Heart right ventricle (tissue), 16 donors: ENCODE results near the gene COL18A1. TPM values are rescaled to one million over a fixed set of nuclear protein-coding genes. Genes with fewer than 3 reads are reported as not detected.

Experiments used
- ATAC-seq, 8 donors: fragments of 200-7000 bp; cut with Tn5 transposase; one replicate each; pipeline ENCODE4 v1.9.1; 2020; ENCODE audit warnings: mild to moderate bottlenecking in 8 of 8, moderate library complexity in 8 of 8, moderate number of reproducible peaks in 1 of 8
- DNase-seq, 2 donors: peaks; one replicate each; pipeline ENCODE4 v3.0.0-alpha.2; 2020
- H3K27ac ChIP-seq, 10 donors: fragments of 200-600 bp; sonication (generic) in 2 of 10; one replicate each; pipeline versions ENCODE4 v1.5.0 to v1.8.0; 2020 to 2022; ENCODE audit warnings: mild to moderate bottlenecking in 3 of 10
- H3K27me3 ChIP-seq, 7 donors: fragments of 200-600 bp; one replicate each; pipeline ENCODE4 v1.8.0; 2021 to 2022; ENCODE audit warnings: mild to moderate bottlenecking in 2 of 7
- H3K36me3 ChIP-seq, 9 donors: fragments of 200-600 bp; sonication (generic) in 1 of 9; one replicate each; pipeline versions ENCODE4 v1.5.0 to v1.8.0; 2020 to 2022; ENCODE audit warnings: mild to moderate bottlenecking in 2 of 9
- H3K4me1 ChIP-seq, 9 donors: fragments of 200-600 bp; sonication (generic) in 1 of 9; one replicate each; pipeline versions ENCODE4 v1.5.0 to v1.8.0; 2020 to 2022; ENCODE audit warnings: mild to moderate bottlenecking in 4 of 9
- H3K4me3 ChIP-seq, 10 donors: fragments of 200-600 bp; sonication (generic) in 2 of 10; one replicate each; pipeline versions ENCODE4 v1.5.0 to v1.8.0; 2020 to 2022; ENCODE audit warnings: mild to moderate bottlenecking in 7 of 10, moderate library complexity in 2 of 10
- H3K9me3 ChIP-seq, 11 donors: fragments of 200-600 bp in 10 of 11; sonication (generic) in 2 of 11; one replicate each; pipeline versions ENCODE4 v1.5.0 to v1.8.0; 2013 to 2022; ENCODE audit warnings: mild to moderate bottlenecking in 2 of 11, control low read depth in 1 of 11, moderate library complexity in 1 of 11
- CTCF ChIP-seq, 9 donors: fragments of 200-600 bp; sonication (generic) in 2 of 9; IDR thresholded peaks; one replicate each; pipeline versions ENCODE4 v1.5.0 to v1.8.0; 2021 to 2022; ENCODE audit warnings: antibody characterized with exemption in 9 of 9, mild to moderate bottlenecking in 5 of 9, moderate library complexity in 1 of 9
- WGBS, 2 donors: extraction: QIAGEN DNeasy Blood & Tissue Kit; methylation state at CpG; one replicate each; pipeline ENCODE4 v1.1.7; 2013; ENCODE audit warnings: inconsistent platforms in 1 of 2; 5-methylcytosine and 5-hydroxymethylcytosine counted together
- intact Hi-C, 10 donors: fragments of 100-400 bp; cut with DNase I; formaldehyde crosslinking; loops; one replicate each; pipeline versions ENCODE4 v1.11.1 to v1.14.2; 2022
- polyA plus RNA-seq, 2 donors: library from polyadenylated mRNA; stranded (reverse); fragments of 200-250 nt; gene quantifications; one replicate each; pipeline ENCODE4 v1.2.3, GENCODE V29; 2013
- total RNA-seq, 10 donors: library from RNA; stranded (reverse); fragmentation: NEBNext Ultra II Directional in 3 of 10; extraction: Animal tissue kit (Norgen Biotek cat#: 25700) in 3 of 10; gene quantifications; one replicate each; pipeline versions ENCODE4 v1.2.1 to v1.2.4, GENCODE V29; 2021 to 2023
- donor health status: Arrhythmogenic right ventricular cardiomyopathy.
- donor health status: ischemic (EF 13 %, LVEDD 7.1; RV severe dilation, severe dysfunction).
- donor health status: healthy with polysubstance abuse.
- donor health status: DM: no; HTN: yes; CAD: no.
- donor health status: DM: no; HTN: no; CAD: no.
- donor health status: ischemic (EF 25% LVEDD 6.9; RV normal size, moderate dysfunction).
- donor health status: ischemic (EF 25% LVEDD 5.7; RV mildly dilated, moderate dysfunction).
- donor health status: healthy.
- donor health status: DM: yes; HTN: yes; CAD: no.
- donor health status: Ischemic cardiomyopathy.
- donor health status: ischemic (EF 35%, LVEDD 5.7; RV mildly dilated, moderate dysfunction).
- donor health status: nonischemic (EF 11% LVEDD 7.7; RV severe dilation, severe dysfunction).
- donor health status: DM: yes; HTN: yes; CAD: no.
- donor health status: PGD.
- donor health status: ischemic (EF 29% LVEDD 5.4; RV normal size, mild dysfunction).
- donor health status: nonischemic (EF 23%, LVEDD 6.1; RV moderate dilation, normal function).

The COL18A1 gene
- total and polyA plus RNA-seq, 12 donors, result 33.7 to 87.1 (median 52.6) TPM

GRCh38 chr21:45413922-45414321, 9.0 kb downstream of the COL18A1 start:
- TF ChIP-seq CTCF (IDR thresholded peaks at IDR 0.05), result no peak
- H3K27me3 ChIP-seq, result no peaks in the 10 kb centered on the region
- H3K36me3 ChIP-seq, result peaks cover 0 to 13% (median 0%) of the 10 kb centered on the region in 9 donors
- ATAC-seq (no peak), DNase-seq (peak in 1 of 2 donors; percentile 19)
- 81 to 92% methylated on average over 7 of the region's 7 CpGs for WGBS, 2 donors
- H3K4me3 ChIP-seq, result no peak overlapping the region
- H3K9me3 ChIP-seq, result no peaks in the 10 kb centered on the region
- intact Hi-C loops, result loop anchor here in 1 of 10 donors (2.0 kb wide), 1 partner anchor 21 kb away; no protein-coding TSS in a partner anchor
- H3K4me1 ChIP-seq, result peaks cover 23 to 77% (median 47%) of the 10 kb centered on the region in 9 donors
- H3K27ac ChIP-seq, result peak overlapping the region in 2 of 10 donors; percentile 15 to 46

- whole genome bisulfite sequencing, 2 donors, result 92 to 94% methylated on average over 25 of the region's 25 CpGs
- Histone ChIP-seq H3K4me1 (peaks cover 20 to 72% (median 42%) of the 10 kb centered on the region in 9 donors), H3K27me3 (no peaks in the 10 kb centered on the region), H3K4me3 (no peak overlapping the region), H3K9me3 (no peaks in the 10 kb centered on the region), H3K36me3 (peaks cover 0 to 13% (median 0%) of the 10 kb centered on the region in 9 donors), H3K27ac (peak overlapping the region in 2 of 10 donors; percentile 15 to 46)
- DNase-seq, result no peak
- intact Hi-C loops, result loop anchor here in 1 of 10 donors (2.0 to 5.0 kb wide), 2 partner anchors 22 to 37 kb away; no protein-coding TSS in a partner anchor
- no peak for TF ChIP-seq CTCF (IDR thresholded peaks at IDR 0.05)
- ATAC-seq, result no peak
Observed at GRCh38 chr21:45414396-45415187, 9.6 kb downstream of the COL18A1 start.

DNA sequence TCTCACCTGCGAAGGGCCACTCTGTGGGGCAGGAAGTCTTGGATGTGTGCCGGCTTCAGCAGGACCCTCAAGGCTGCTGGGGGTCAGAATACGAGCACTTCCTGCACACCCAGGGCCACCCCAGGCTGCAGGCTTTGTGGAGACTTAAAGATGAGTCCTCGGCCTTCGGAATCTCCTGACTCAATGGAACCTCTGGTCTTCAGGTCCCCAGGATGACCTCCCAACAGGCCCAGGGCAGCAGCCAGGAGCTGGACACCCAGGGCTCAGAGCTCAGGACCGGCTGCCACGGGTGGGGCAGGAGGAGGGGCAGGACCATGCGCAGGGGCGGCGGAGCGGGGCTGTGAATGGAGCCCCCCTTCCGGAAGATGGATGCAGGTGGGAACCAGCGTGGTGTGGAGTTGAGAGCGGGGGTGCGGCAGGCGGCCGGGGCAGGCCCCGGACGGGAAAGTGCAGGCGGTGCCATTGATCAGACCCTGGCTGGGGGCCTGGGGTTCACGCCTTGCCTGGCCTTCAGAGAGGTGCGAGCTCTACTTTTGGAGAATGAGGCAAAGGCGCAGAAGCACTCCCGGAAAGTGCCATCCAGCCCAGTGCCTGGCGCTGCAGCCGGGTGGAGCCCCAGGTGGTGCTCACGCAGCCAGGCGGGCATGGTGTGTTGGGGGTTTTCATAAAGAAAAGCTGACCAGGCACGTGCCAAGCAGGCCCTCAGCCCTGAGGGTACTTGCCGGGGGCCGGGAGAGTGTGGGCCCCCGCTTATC, 10.4 kb downstream of the COL18A1 start:
- intact Hi-C loops, result loop anchor here in 1 of 10 donors (2.0 to 5.0 kb wide), 2 partner anchors 23 to 38 kb away; no protein-coding TSS in a partner anchor
- Histone ChIP-seq H3K36me3 (peaks cover 0 to 13% (median 0%) of the 10 kb centered on the region in 9 donors), H3K27me3 (no peaks in the 10 kb centered on the region), H3K4me3 (no peak overlapping the region), H3K4me1 (peaks cover 18 to 72% (median 37%) of the 10 kb centered on the region in 9 donors), H3K9me3 (no peaks in the 10 kb centered on the region), H3K27ac (no peak overlapping the region)
- ATAC-seq (no peak), DNase-seq (no peak)
- 92 to 95% methylated on average over 32 of the region's 32 CpGs for WGBS, 2 donors
- TF ChIP-seq CTCF (IDR thresholded peaks at IDR 0.05), result no peak

DNA sequence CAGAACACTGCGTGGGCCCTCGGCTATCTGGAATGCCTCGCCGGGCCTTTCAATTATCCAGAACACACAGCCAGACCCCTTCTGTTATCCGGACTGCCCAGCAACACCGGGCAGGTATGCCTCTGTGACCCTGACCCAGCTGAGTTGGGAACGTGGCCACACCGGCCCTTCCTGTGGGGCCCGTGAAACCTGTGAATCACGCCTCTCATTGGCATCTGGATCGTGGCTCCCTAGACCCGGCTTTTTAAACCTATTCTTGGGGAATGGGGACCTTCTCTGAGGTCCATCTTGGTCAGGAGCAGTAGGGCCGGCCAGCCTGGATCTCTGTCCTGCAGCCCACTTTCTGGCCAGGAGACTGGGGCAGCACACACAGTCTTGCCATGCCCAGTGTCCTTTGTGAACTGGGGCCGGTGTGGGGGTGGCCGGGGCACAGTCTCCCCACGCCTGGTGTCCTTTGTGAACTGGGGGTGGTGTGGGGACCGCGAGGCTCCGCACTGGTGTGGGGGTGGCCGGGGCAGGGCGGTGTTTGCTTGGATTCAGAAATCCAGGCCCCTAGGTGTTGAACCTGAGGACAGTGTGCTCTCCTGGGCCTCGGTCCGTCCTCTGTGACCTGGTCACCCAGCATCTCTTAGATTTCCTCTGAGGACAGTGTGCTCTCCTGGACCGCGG, 11.1 kb downstream of the COL18A1 start:
- no peaks in the 10 kb centered on the region for H3K9me3 ChIP-seq
- H3K27me3 ChIP-seq, result no peaks in the 10 kb centered on the region
- peak in 1 of 2 donors; percentile 12 for DNase-seq
- ATAC-seq, result no peak
- peaks cover 16 to 72% (median 37%) of the 10 kb centered on the region in 9 donors for H3K4me1 ChIP-seq
- intact Hi-C loops, result loop anchor here in 1 of 10 donors (2.0 to 5.0 kb wide), 2 partner anchors 23 to 39 kb away; no protein-coding TSS in a partner anchor
- TF ChIP-seq CTCF (IDR thresholded peaks at IDR 0.05), result no peak
- 84 to 92% methylated on average over 25 of the region's 25 CpGs for WGBS, 2 donors
- no peak overlapping the region for H3K27ac ChIP-seq
- H3K36me3 ChIP-seq, result peaks cover 0 to 13% (median 0%) of the 10 kb centered on the region in 9 donors
- H3K4me3 ChIP-seq, result no peak overlapping the region
